Measurements from ENCODE around the gene ARHGAP6.

DNA sequence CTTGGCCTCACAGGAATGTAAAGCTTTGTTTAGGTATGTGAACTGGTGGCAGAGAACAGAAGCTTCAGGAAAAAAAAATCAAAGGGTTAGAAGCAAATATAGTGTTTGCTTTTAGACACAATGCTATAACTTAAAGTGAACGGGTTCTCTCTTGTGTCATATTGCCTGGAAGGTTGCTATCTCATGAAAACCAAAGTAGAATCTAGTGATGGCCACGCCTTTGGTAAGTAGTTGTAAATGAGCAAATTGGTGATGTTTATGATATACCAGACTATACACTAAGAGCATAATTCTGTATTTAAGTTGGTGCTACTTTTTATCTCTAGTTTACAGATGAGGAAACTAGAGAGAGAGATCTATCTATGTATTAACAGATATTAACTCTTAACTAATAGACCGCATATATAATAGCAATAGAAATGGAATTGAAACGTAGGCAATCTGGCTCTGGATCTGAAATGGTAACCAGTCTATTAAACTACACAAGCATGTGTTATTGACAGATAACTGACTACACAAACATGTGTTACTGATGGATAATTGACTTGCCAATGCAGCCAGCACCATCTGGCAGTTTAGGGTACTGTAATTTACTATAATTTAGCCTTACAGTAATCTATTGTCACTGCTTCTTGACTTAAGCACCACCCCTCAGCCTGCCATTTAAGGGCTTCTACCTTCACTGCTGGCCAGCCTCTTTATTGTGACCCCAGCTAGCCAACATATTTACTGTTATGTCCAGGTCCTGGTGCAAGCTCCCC, 513.7 kb downstream of the ARHGAP6 start:
- TF ChIP-seq, protein P1, sequence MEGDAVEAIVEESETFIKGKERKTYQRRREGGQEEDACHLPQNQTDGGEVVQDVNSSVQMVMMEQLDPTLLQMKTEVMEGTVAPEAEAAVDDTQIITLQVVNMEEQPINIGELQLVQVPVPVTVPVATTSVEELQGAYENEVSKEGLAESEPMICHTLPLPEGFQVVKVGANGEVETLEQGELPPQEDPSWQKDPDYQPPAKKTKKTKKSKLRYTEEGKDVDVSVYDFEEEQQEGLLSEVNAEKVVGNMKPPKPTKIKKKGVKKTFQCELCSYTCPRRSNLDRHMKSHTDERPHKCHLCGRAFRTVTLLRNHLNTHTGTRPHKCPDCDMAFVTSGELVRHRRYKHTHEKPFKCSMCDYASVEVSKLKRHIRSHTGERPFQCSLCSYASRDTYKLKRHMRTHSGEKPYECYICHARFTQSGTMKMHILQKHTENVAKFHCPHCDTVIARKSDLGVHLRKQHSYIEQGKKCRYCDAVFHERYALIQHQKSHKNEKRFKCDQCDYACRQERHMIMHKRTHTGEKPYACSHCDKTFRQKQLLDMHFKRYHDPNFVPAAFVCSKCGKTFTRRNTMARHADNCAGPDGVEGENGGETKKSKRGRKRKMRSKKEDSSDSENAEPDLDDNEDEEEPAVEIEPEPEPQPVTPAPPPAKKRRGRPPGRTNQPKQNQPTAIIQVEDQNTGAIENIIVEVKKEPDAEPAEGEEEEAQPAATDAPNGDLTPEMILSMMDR (IDR thresholded peaks at IDR 0.05): no peak
- no peak for TF ChIP-seq POLR2A (IDR thresholded peaks at IDR 0.05)
